ENCODE measurements around the gene FAM117A. TPM values are rescaled to one million over a fixed set of nuclear protein-coding genes. Genes with fewer than 3 reads are reported as not detected.

FAM117A gene
- total and polyA plus RNA-seq, 2 of the 8 experiments (the other 6 are each of a cell fraction or from before 2014, with no cell fraction given), result 28.4 to 45.7 TPM

DNA sequence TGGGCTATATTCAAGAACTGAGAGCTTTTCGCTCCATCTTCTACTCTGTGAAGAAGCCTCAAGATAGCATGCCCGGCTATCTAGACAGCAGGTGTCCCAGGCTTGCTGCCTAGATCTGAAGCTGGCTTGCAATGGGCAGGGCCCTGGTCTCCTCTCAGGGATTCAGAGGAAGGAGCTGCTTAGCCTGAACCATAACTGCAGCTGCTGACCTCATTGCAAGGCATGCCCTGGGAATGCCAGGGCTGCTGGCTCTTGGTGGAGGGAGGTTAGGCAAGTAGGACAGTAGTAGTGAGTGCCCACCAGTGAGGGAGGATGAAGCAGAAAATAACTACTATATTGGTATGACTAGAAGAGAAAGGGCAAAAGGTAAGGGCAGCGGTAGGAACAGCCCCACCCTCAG is 34.9 kb downstream of the FAM117A start:
- WGBS, 2 experiments (ENCODE audit: extremely low coverage in 1 of 2, insufficient coverage in 1 of 2, insufficient read length in 1 of 2, insufficient replicate concordance in 2 of 2, low coverage in 1 of 2, low lambda C conversion rate in 2 of 2, missing lambda C conversion rate in 1 of 2), result 98% methylated on average over 3 of the region's 3 CpGs; no CpG with 5 or more reads in 1 of the 2 experiments
- no peak overlapping the region for H3K56ac ChIP-seq (replicated peaks; ENCODE audit: insufficient read length, low read depth, low read length)
- H2BK15ac ChIP-seq (ENCODE audit: low read length), result no peak overlapping the region
- no peak overlapping the region for H3K14ac ChIP-seq (ENCODE audit: insufficient read length)
- no peak overlapping the region for H4K5ac ChIP-seq (ENCODE audit: insufficient read length, low read depth, low read length)
- H3K4me3 ChIP-seq (ENCODE audit: extremely low read depth in 1 of 4, insufficient read depth in 2 of 4, low read depth in 3 of 4, low read length in 4 of 4), result no peak overlapping the region
- H2BK12ac ChIP-seq (ENCODE audit: low read depth, low read length), result no peak overlapping the region
- H3K9ac ChIP-seq (replicated peaks in 1 of 4; ENCODE audit: extremely low read depth in 1 of 4, low read depth in 3 of 4, low read length in 3 of 4), result no peak overlapping the region
- H3K4me1 ChIP-seq (replicated peaks in 1 of 4; ENCODE audit: control insufficient read depth in 3 of 4, insufficient read depth in 4 of 4, low read length in 3 of 4), result no peaks in the 10 kb centered on the region
- peaks cover 12% of the 10 kb centered on the region; the same call in 1 of the 2 replicates for H3K79me1 ChIP-seq (ENCODE audit: low read depth, low read length)
- H4K8ac ChIP-seq (ENCODE audit: extremely low read depth, insufficient read depth, low read length), result no peak overlapping the region
- no peak overlapping the region for H2BK5ac ChIP-seq (ENCODE audit: low read depth, low read length)
- no peak for FAIRE-seq
- H3K18ac ChIP-seq (ENCODE audit: extremely low read depth, low read length), result no peak overlapping the region
- POLR2A ChIA-PET (ENCODE audit: partially characterized antibody), result interaction anchor here (1.2 kb wide), 1 partner anchor 21 kb away, joined by 3 read pairs; the partner anchor contains the start of gene SLC35B1
- CTCF ChIA-PET (ENCODE audit: partially characterized antibody), result interaction anchor here (1.1 to 1.9 kb wide), 4 partner anchors 26 to 269 kb away, joined by 3 to 6 read pairs (median 4); no protein-coding TSS in a partner anchor
- peaks cover 0 to 5% of the 10 kb centered on the region in 2 experiments; a peak in 2 of 4 replicates for H3K79me2 ChIP-seq (ENCODE audit: control insufficient read depth in 1 of 2, insufficient read depth in 2 of 2, low read length in 2 of 2)
- peaks cover 0 to 9% (median 3%) of the 10 kb centered on the region in 4 experiments; a peak in 5 of 8 replicates for H3K36me3 ChIP-seq (ENCODE audit: control insufficient read depth in 2 of 4, insufficient read depth in 4 of 4, low read length in 3 of 4)
- no peak overlapping the region for H2BK120ac ChIP-seq (replicated peaks; ENCODE audit: low read depth, low read length)
- no peak overlapping the region for H2BK20ac ChIP-seq (ENCODE audit: low read length)
- no peak overlapping the region for H2AFZ ChIP-seq (ENCODE audit: low read length)
- DNase-seq (ENCODE audit: low read depth in 1 of 2, low spot score in 2 of 2), result no peak
- no peak overlapping the region for H3K4ac ChIP-seq (replicated peaks; ENCODE audit: insufficient read length, low read depth, low read length)
- no peak overlapping the region for H3K27ac ChIP-seq (ENCODE audit: low read depth, low read length)
- no peak overlapping the region for H3K23ac ChIP-seq (ENCODE audit: insufficient read length)
- H2AK5ac ChIP-seq (ENCODE audit: low read depth, low read length), result no peak overlapping the region
- H3K23me2 ChIP-seq (ENCODE audit: low read depth, low read length), result no peaks in the 10 kb centered on the region
- no peaks in the 10 kb centered on the region for H3K27me3 ChIP-seq (replicated peaks in 1 of 4; ENCODE audit: control insufficient read depth in 3 of 4, extremely low read depth in 1 of 4, insufficient read depth in 3 of 4, low read length in 3 of 4)
- no peak overlapping the region for H3K4me2 ChIP-seq (ENCODE audit: insufficient read depth in 1 of 2, low read depth in 2 of 2, low read length in 2 of 2)
- H3K9me3 ChIP-seq (ENCODE audit: insufficient read depth in 2 of 2, low read depth in 1 of 2, low read length in 1 of 2), result no peaks in the 10 kb centered on the region
- H4K91ac ChIP-seq (replicated peaks; ENCODE audit: insufficient read length, low read length), result no peak overlapping the region
- peaks cover 2 to 7% of the 10 kb centered on the region in 2 experiments for H4K20me1 ChIP-seq (replicated peaks in 1 of 2; ENCODE audit: control insufficient read depth in 1 of 2, insufficient read depth in 2 of 2, low read length in 2 of 2)
- TF ChIP-seq BCL11A (IDR thresholded peaks at IDR 0.05; ENCODE audit: low read depth in 2 of 2, low read length in 2 of 2), result no peak
- TF ChIP-seq SP2 (IDR thresholded peaks at IDR 0.05; ENCODE audit: low read length), result no peak
- TF ChIP-seq, protein P1, sequence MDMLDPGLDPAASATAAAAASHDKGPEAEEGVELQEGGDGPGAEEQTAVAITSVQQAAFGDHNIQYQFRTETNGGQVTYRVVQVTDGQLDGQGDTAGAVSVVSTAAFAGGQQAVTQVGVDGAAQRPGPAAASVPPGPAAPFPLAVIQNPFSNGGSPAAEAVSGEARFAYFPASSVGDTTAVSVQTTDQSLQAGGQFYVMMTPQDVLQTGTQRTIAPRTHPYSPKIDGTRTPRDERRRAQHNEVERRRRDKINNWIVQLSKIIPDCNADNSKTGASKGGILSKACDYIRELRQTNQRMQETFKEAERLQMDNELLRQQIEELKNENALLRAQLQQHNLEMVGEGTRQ (IDR thresholded peaks at IDR 0.05; ENCODE audit: low read length), result no peak
- TF ChIP-seq SP4 (IDR thresholded peaks at IDR 0.05; ENCODE audit: low read length), result no peak
- TF ChIP-seq NRF1 (IDR thresholded peaks at IDR 0.05; ENCODE audit: low read depth, low read length), result no peak
- no peak for TF ChIP-seq CEBPB (IDR thresholded peaks at IDR 0.05; ENCODE audit: low read depth, low read length)
- no peak for TF ChIP-seq CBX5 (IDR thresholded peaks at IDR 0.05; ENCODE audit: low read depth, low read length)
- TF ChIP-seq NANOG (IDR thresholded peaks at IDR 0.05; ENCODE audit: insufficient read depth, low read depth, low read length, poor library complexity, severe bottlenecking), result no peak
- no peak for TF ChIP-seq POU5F1 (IDR thresholded peaks at IDR 0.05; ENCODE audit: low read depth, low read length)
- TF ChIP-seq FOSL1 (IDR thresholded peaks at IDR 0.05; ENCODE audit: insufficient read depth, low read depth, low read length), result no peak
- TF ChIP-seq JUN (IDR thresholded peaks at IDR 0.05; ENCODE audit: low read depth, low read length), result no peak
- TF ChIP-seq GABPA (IDR thresholded peaks at IDR 0.05; ENCODE audit: borderline replicate concordance, insufficient read depth, low read length), result no peak
- no peak for TF ChIP-seq SIX5 (IDR thresholded peaks at IDR 0.05; ENCODE audit: low read depth, low read length)
- TF ChIP-seq SP1 (IDR thresholded peaks at IDR 0.05; ENCODE audit: low read depth, low read length), result no peak

Data from H1 (cell line).